Measurements from ENCODE around the gene TNK1.

Gene TNK1

GRCh38 chr17:7404737-7405349, 24.0 kb downstream of the TNK1 start (continued):
- TF ChIP-seq ZFP37 (tag by site-specific recombination; IDR thresholded peaks at IDR 0.05) (no peak), ZNF266 (tag by site-specific recombination; IDR thresholded peaks at IDR 0.05; ENCODE audit: low read depth) (no peak), ZNF157 (tag by site-specific recombination; IDR thresholded peaks at IDR 0.05) (no peak), ZXDB (tag by site-specific recombination; IDR thresholded peaks at IDR 0.05) (peak; percentile 80; the same call in 1 of the 2 replicates), ZNF140 (tag by site-specific recombination; IDR thresholded peaks at IDR 0.05) (no peak), HIC1 (tag by site-specific recombination; IDR thresholded peaks at IDR 0.05) (no peak), ZSCAN30 (tag by site-specific recombination; IDR thresholded peaks at IDR 0.05) (peak; percentile 8; the same call in 1 of the 2 replicates), ZNF76 (tag by site-specific recombination; IDR thresholded peaks at IDR 0.05; ENCODE audit: borderline replicate concordance, low read depth) (no peak), ZNF449 (tag by site-specific recombination; IDR thresholded peaks at IDR 0.05) (no peak), ZNF221 (tag by site-specific recombination; IDR thresholded peaks at IDR 0.05; ENCODE audit: borderline replicate concordance) (no peak), ZNF366 (tag by site-specific recombination; conservative IDR thresholded peaks at IDR 0.05) (no peak; the same call in 1 of the 2 replicates), ZNF639 (tag by site-specific recombination; IDR thresholded peaks at IDR 0.05) (no peak), PATZ1 (tag by site-specific recombination; IDR thresholded peaks at IDR 0.05) (no peak), ZNF596 (tag by site-specific recombination; IDR thresholded peaks at IDR 0.05) (no peak; the same call in 1 of the 2 replicates), FEZF1 (tag by site-specific recombination; IDR thresholded peaks at IDR 0.05) (no peak), AEBP2 (tag by site-specific recombination; IDR thresholded peaks at IDR 0.05; ENCODE audit: borderline replicate concordance) (no peak), SCRT2 (tag by site-specific recombination; IDR thresholded peaks at IDR 0.05) (no peak), ZNF311 (tag by site-specific recombination; IDR thresholded peaks at IDR 0.05; ENCODE audit: borderline replicate concordance) (no peak), ZNF785 (tag by site-specific recombination; IDR thresholded peaks at IDR 0.05) (no peak), RBAK (tag by site-specific recombination; IDR thresholded peaks at IDR 0.05) (no peak), ZNF202 (tag by site-specific recombination; IDR thresholded peaks at IDR 0.05; ENCODE audit: borderline replicate concordance) (no peak), ZNF2 (tag by site-specific recombination; IDR thresholded peaks at IDR 0.05) (no peak), ZNF398 (tag by site-specific recombination; IDR thresholded peaks at IDR 0.05) (no peak), ZNF223 (tag by site-specific recombination; IDR thresholded peaks at IDR 0.05) (no peak), ZNF792 (tag by site-specific recombination; IDR thresholded peaks at IDR 0.05) (no peak), GLIS1 (tag by site-specific recombination; IDR thresholded peaks at IDR 0.05) (peak; percentile 70), ZNF350 (tag by site-specific recombination; IDR thresholded peaks at IDR 0.05) (no peak), EGR2 (tag by site-specific recombination; IDR thresholded peaks at IDR 0.05; ENCODE audit: low read depth) (no peak), YY1 (tag by site-specific recombination; IDR thresholded peaks at IDR 0.05) (no peak), ZNF133 (tag by site-specific recombination; IDR thresholded peaks at IDR 0.05) (no peak)

All from HEK293 (cell line).